ENCODE measurements around the gene TREML4. TPM values are rescaled to one million over a fixed set of nuclear protein-coding genes. Genes with fewer than 3 reads are reported as not detected.

Gene TREML4
- total and polyA plus RNA-seq, 2 donors (not counting 1 experiment from before 2014, with no cell fraction given): 1.7 TPM; not detected in 1

GRCh38 chr6:41269166-41269565, 41.0 kb downstream of the TREML4 start:
- ChIA-PET POLR2A (no interaction called here), CTCF (interaction anchor here (1.8 kb wide), 1 partner anchor 10 kb away, joined by 8 read pairs; no protein-coding TSS in a partner anchor)
- no peaks in the 10 kb centered on the region for H3K27me3 ChIP-seq (replicated peaks in 1 of 4; ENCODE audit: control extremely low read depth in 1 of 4, control insufficient read depth in 3 of 4, insufficient read depth in 4 of 4, low read length in 3 of 4)
- intact Hi-C loops (cut with micrococcal nuclease): no loop called here
- H4K20me1 ChIP-seq (ENCODE audit: control insufficient read depth, insufficient read depth, low read length, poor library complexity, severe bottlenecking): no peaks in the 10 kb centered on the region
- no peaks in the 10 kb centered on the region for H3K79me2 ChIP-seq (ENCODE audit: control insufficient read depth, insufficient read depth, low read length)
- no peaks in the 10 kb centered on the region for H3K27me3 Mint-ChIP-seq
- H3K4me2 ChIP-seq (replicated peaks; ENCODE audit: low read depth, low read length, poor library complexity, severe bottlenecking): no peak overlapping the region
- H3K27ac Mint-ChIP-seq: peak overlapping the region; percentile 27
- no peak for ATAC-seq (ENCODE audit: low read depth)
- no peak overlapping the region for H3K27ac ChIP-seq (ENCODE audit: low read length in 2 of 2)
- H3K9me3 Mint-ChIP-seq (ENCODE audit: insufficient read depth): no peaks in the 10 kb centered on the region
- H3K36me3 ChIP-seq (replicated peaks in 1 of 2; ENCODE audit: control extremely low read depth in 1 of 2, control insufficient read depth in 1 of 2, extremely low read depth in 1 of 2, insufficient read depth in 2 of 2, low read length in 1 of 2): no peaks in the 10 kb centered on the region
- H3K4me1 ChIP-seq (ENCODE audit: control insufficient read depth in 2 of 2, insufficient read depth in 2 of 2, low read length in 2 of 2): peaks cover 21 to 28% of the 10 kb centered on the region in 2 donors
- no peak overlapping the region for H3K4me3 ChIP-seq (ENCODE audit: control extremely low read depth in 1 of 5, extremely low read depth in 1 of 5, insufficient read depth in 1 of 5, low read depth in 2 of 5, low read length in 4 of 5)
- H3K4me3 Mint-ChIP-seq: no peak overlapping the region
- TF ChIP-seq EZH2 (IDR thresholded peaks at IDR 0.05; ENCODE audit: borderline replicate concordance, insufficient read depth, low read depth, low read length, poor library complexity, severe bottlenecking) (no peak), CTCF (IDR thresholded peaks at IDR 0.05) (no peak)
- H3K9me3 ChIP-seq (ENCODE audit: control extremely low read depth in 1 of 3, control insufficient read depth in 2 of 3, insufficient read depth in 1 of 3, low read length in 2 of 3): no peaks in the 10 kb centered on the region
- peaks cover 21% of the 10 kb centered on the region for H3K4me1 Mint-ChIP-seq
- no peak overlapping the region for H3K9ac ChIP-seq (ENCODE audit: low read length)
- H2AFZ ChIP-seq (ENCODE audit: insufficient read depth, low read depth, low read length, poor library complexity, severe bottlenecking): no peak overlapping the region
- WGBS (ENCODE audit: insufficient coverage): 100% methylated on average over 1 of the region's 2 CpGs
- DNase-seq: no peak

DNA sequence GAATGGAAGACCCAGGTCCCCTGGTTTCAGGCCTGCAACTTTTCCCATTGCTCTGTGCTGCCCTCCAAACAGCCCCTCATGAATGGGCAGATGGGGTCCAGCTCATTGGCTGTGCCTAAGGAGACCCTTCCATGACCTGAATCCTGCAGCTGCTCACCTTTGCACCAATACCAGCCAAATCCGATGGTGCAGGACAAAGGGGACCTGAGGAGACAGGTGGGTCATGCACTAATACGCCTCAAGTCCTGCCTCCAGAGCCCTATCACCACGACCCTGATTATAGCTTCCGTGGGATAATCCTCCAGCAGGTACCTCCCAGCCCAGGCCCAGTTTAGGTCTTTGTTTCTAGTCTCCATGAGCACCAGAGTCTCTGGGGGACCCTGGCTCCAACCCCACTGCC, 41.6 kb downstream of the TREML4 start:
- Histone ChIP-seq H3K36me3 (replicated peaks in 1 of 2; ENCODE audit: control extremely low read depth in 1 of 2, control insufficient read depth in 1 of 2, extremely low read depth in 1 of 2, insufficient read depth in 2 of 2, low read length in 1 of 2) (no peaks in the 10 kb centered on the region), H3K79me2 (ENCODE audit: control insufficient read depth, insufficient read depth, low read length) (no peaks in the 10 kb centered on the region), H3K4me1 (ENCODE audit: control insufficient read depth in 2 of 2, insufficient read depth in 2 of 2, low read length in 2 of 2) (peaks cover 27 to 33% of the 10 kb centered on the region in 2 donors), H3K4me2 (replicated peaks; ENCODE audit: low read depth, low read length, poor library complexity, severe bottlenecking) (no peak overlapping the region), H3K4me3 (ENCODE audit: control extremely low read depth in 1 of 5, extremely low read depth in 1 of 5, insufficient read depth in 1 of 5, low read depth in 2 of 5, low read length in 4 of 5) (no peak overlapping the region), H4K20me1 (ENCODE audit: control insufficient read depth, insufficient read depth, low read length, poor library complexity, severe bottlenecking) (no peaks in the 10 kb centered on the region), H3K27ac (ENCODE audit: low read length in 2 of 2) (no peak overlapping the region), H2AFZ (ENCODE audit: insufficient read depth, low read depth, low read length, poor library complexity, severe bottlenecking) (no peak overlapping the region), H3K9me3 (ENCODE audit: control extremely low read depth in 1 of 3, control insufficient read depth in 2 of 3, insufficient read depth in 1 of 3, low read length in 2 of 3) (no peaks in the 10 kb centered on the region), H3K9ac (ENCODE audit: low read length) (no peak overlapping the region), H3K27me3 (replicated peaks in 1 of 4; ENCODE audit: control extremely low read depth in 1 of 4, control insufficient read depth in 3 of 4, insufficient read depth in 4 of 4, low read length in 3 of 4) (no peaks in the 10 kb centered on the region)
- no peak for DNase-seq
- no peak overlapping the region for H3K4me3 Mint-ChIP-seq
- no peak for ATAC-seq (ENCODE audit: low read depth)
- ChIA-PET CTCF (interaction anchor here (1.8 kb wide), 1 partner anchor 9 kb away, joined by 8 read pairs; no protein-coding TSS in a partner anchor), POLR2A (no interaction called here)
- no peaks in the 10 kb centered on the region for H3K9me3 Mint-ChIP-seq (ENCODE audit: insufficient read depth)
- no peaks in the 10 kb centered on the region for H3K27me3 Mint-ChIP-seq
- no peak for TF ChIP-seq EZH2 (IDR thresholded peaks at IDR 0.05; ENCODE audit: borderline replicate concordance, insufficient read depth, low read depth, low read length, poor library complexity, severe bottlenecking)
- no peak for TF ChIP-seq CTCF (IDR thresholded peaks at IDR 0.05)
- H3K4me1 Mint-ChIP-seq: peaks cover 26% of the 10 kb centered on the region
- no peak overlapping the region for H3K27ac Mint-ChIP-seq
- WGBS (ENCODE audit: insufficient coverage): 100% methylated on average over 4 of the region's 4 CpGs
- intact Hi-C loops (cut with micrococcal nuclease): loop anchor here (10.0 kb wide), 1 partner anchor 195 kb away; the partner anchor contains the start of genes NFYA and OARD1
